CD4-positive, alpha-beta memory T cell (primary cell): ENCODE results near the gene CHST15. TPM values are rescaled to one million over a fixed set of nuclear protein-coding genes. Genes with fewer than 3 reads are reported as not detected.

ENCODE experiments used
- CTCF ChIA-PET: fragments of 350-600 bp; sonication (Branson Sonifier 250); formaldehyde crosslinking; loops from one replicate; lab custom pipeline; 2021; ENCODE audit warnings: inconsistent platforms; ENCODE audit not compliant: partially characterized antibody; lab: Charles Lee
- POLR2A ChIA-PET: fragments of 350-600 bp; sonication (Branson Sonifier 250); formaldehyde crosslinking; loops from one replicate; lab custom pipeline; 2021; ENCODE audit not compliant: partially characterized antibody; lab: Charles Lee
- DNase-seq, 5 donors: peaks; one replicate each; pipeline versions ENCODE4 v3.0.0 to v3.0.0-alpha.2; 2020 to 2022; ENCODE audit warnings: mixed read lengths in 1 of 5
- H3K27ac ChIP-seq: one replicate; pipeline ENCODE4 v1.7.0; 2013; ENCODE audit warnings: low read depth, low read length
- H3K27me3 ChIP-seq: 2 replicates; pipeline ENCODE4 v1.7.0; 2013; ENCODE audit warnings: mild to moderate bottlenecking, low read length, moderate library complexity; ENCODE audit not compliant: insufficient read depth
- H3K36me3 ChIP-seq: 2 replicates; pipeline ENCODE4 v1.7.0; 2013; ENCODE audit warnings: mild to moderate bottlenecking, low read length, moderate library complexity; ENCODE audit not compliant: insufficient read depth
- H3K4me1 ChIP-seq: 2 replicates; pipeline ENCODE4 v1.7.0; 2013; ENCODE audit warnings: mild to moderate bottlenecking, low read length, moderate library complexity; ENCODE audit not compliant: insufficient read depth
- H3K4me3 ChIP-seq, 2 donors: one replicate each; pipeline ENCODE4 v1.7.0; 2013; ENCODE audit warnings: low read length in 2 of 2, mild to moderate bottlenecking in 1 of 2
- H3K9me3 ChIP-seq, 2 donors: one replicate each; pipeline ENCODE4 v1.7.0; 2013; ENCODE audit warnings: low read length in 2 of 2, control low read depth in 1 of 2; ENCODE audit not compliant: control insufficient read depth in 1 of 2
- H3K27ac Mint-ChIP-seq, 7 donors: one replicate each; pipeline ENCODE4 v1.8.0; 2020 to 2021; ENCODE audit warnings: mixed read lengths in 7 of 7, mild to moderate bottlenecking in 6 of 7, inconsistent platforms in 3 of 7, moderate library complexity in 3 of 7
- H3K27me3 Mint-ChIP-seq, 2 donors: one replicate each; pipeline ENCODE4 v1.8.0; 2020 to 2021; ENCODE audit warnings: mixed read lengths in 2 of 2
- H3K36me3 Mint-ChIP-seq, 2 donors: one replicate each; pipeline ENCODE4 v1.8.0; 2020 to 2021; ENCODE audit warnings: mixed read lengths in 2 of 2, inconsistent platforms in 1 of 2, mild to moderate bottlenecking in 1 of 2
- H3K4me1 Mint-ChIP-seq, 4 donors: one replicate each; pipeline ENCODE4 v1.8.0; 2020 to 2021; ENCODE audit warnings: mixed read lengths in 4 of 4, mild to moderate bottlenecking in 1 of 4
- H3K4me3 Mint-ChIP-seq, 8 donors: one replicate each; pipeline ENCODE4 v1.8.0; 2020 to 2021; ENCODE audit warnings: mixed read lengths in 8 of 8, mild to moderate bottlenecking in 7 of 8, moderate library complexity in 6 of 8, inconsistent platforms in 3 of 8
- H3K9me3 Mint-ChIP-seq, 8 donors: one replicate each; pipeline ENCODE4 v1.8.0; 2020 to 2021; ENCODE audit warnings: mixed read lengths in 8 of 8, mild to moderate bottlenecking in 5 of 8, inconsistent platforms in 3 of 8, moderate library complexity in 1 of 8
- intact Hi-C: fragments of 100-400 bp; cut with micrococcal nuclease; formaldehyde crosslinking; loops from one replicate; pipeline ENCODE4 v1.15.1; 2023
- polyA plus RNA-seq, 2 donors: library from polyadenylated mRNA; unstranded; fragments of 300-500 nt; fragmentation: Illumina TruSeq; gene quantifications; one replicate each; pipeline ENCODE4 v1.2.3, GENCODE V29; 2021
- total RNA-seq, 2 experiments: library from RNA; stranded (reverse); gene quantifications; one replicate each; pipeline ENCODE4 v1.2.3, GENCODE V29; 2021

Gene CHST15
- total and polyA plus RNA-seq, 4 experiments from 2014 or later = 0.13 to 1.2 (median 0.67) TPM; not detected in 1

- Histone ChIP-seq H3K36me3 (no peaks in the 10 kb centered on the region), H3K4me3 (no peak overlapping the region), H3K9me3 (no peaks in the 10 kb centered on the region), H3K27ac (no peak overlapping the region), H3K27me3 (no peaks in the 10 kb centered on the region), H3K4me1 (no peaks in the 10 kb centered on the region)
- CTCF ChIA-PET = interaction anchor here (1.7 to 2.0 kb wide), 1 partner anchor 388 kb away, joined by 8 to 13 read pairs; no protein-coding TSS in a partner anchor
- peaks cover 0 to 20% of the 10 kb centered on the region in 2 donors for H3K27me3 Mint-ChIP-seq
- DNase-seq = no peak
- intact Hi-C loops = no loop called here
- no peaks in the 10 kb centered on the region for H3K36me3 Mint-ChIP-seq
- peaks cover 0 to 2% (median 0%) of the 10 kb centered on the region in 8 donors for H3K9me3 Mint-ChIP-seq
- H3K27ac Mint-ChIP-seq = peak overlapping the region in 1 of 7 donors; percentile 16
- H3K4me1 Mint-ChIP-seq = no peaks in the 10 kb centered on the region
- H3K4me3 Mint-ChIP-seq = no peak overlapping the region
- POLR2A ChIA-PET = no interaction called here
These were observed 91.8 kb downstream of the CHST15 start for GRCh38 chr10:124001391-124002148.

- Histone ChIP-seq H3K4me3 (no peak overlapping the region), H3K27me3 (no peaks in the 10 kb centered on the region), H3K36me3 (no peaks in the 10 kb centered on the region), H3K27ac (no peak overlapping the region), H3K4me1 (no peaks in the 10 kb centered on the region), H3K9me3 (no peaks in the 10 kb centered on the region)
- DNase-seq = no peak
- Mint-ChIP-seq H3K27ac (no peak overlapping the region), H3K27me3 (peaks cover 4 to 23% of the 10 kb centered on the region in 2 donors), H3K4me1 (no peaks in the 10 kb centered on the region), H3K9me3 (peaks cover 0 to 2% (median 0%) of the 10 kb centered on the region in 8 donors), H3K4me3 (no peak overlapping the region), H3K36me3 (no peaks in the 10 kb centered on the region)
- ChIA-PET CTCF (interaction anchor here (1.7 kb wide), 1 partner anchor 388 kb away, joined by 8 read pairs; no protein-coding TSS in a partner anchor), POLR2A (no interaction called here)
- intact Hi-C loops = no loop called here
These were observed 92.6 kb downstream of the CHST15 start for GRCh38 chr10:124000792-124001201.

DNA sequence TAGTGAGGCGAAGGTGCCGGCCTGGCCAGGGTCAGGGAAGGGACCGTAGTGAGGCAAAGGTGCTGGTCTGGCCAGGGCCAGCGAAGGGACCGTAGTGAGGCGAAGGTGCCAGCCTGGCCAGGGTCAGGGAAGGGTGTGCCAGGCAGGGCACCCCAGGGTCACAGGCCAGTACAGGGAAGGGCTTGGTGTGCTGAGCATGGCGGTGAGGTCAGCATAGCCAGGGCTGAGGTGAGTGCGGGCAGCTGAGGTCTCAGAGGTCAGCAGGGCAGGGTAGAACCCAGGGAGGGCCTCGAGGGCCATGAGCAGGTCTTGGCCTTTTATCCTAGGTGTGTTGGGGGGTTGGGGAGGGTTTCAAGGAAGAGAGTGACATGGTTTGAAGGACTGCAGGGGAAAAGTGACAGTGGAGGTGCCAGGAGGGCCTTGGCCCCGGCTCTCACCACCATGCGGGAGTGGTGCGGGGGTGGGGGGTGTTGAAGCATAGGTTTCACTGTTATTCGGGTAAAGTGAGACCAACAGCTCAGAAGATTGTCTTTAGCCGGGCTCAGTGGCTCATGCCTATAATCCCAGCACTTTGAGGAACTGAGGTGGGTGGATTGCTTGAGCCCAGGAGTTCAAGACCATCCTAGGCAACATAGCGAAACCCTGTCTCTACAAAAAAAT, 93.3 kb downstream of the CHST15 start:
- no peak overlapping the region for H3K27ac Mint-ChIP-seq
- peaks cover 3% of the 10 kb centered on the region for H3K4me1 ChIP-seq
- no peaks in the 10 kb centered on the region for H3K27me3 ChIP-seq
- ChIA-PET POLR2A (no interaction called here), CTCF (interaction anchor here (1.7 kb wide), 1 partner anchor 389 kb away, joined by 8 read pairs; no protein-coding TSS in a partner anchor)
- H3K27ac ChIP-seq = no peak overlapping the region
- no peak overlapping the region for H3K4me3 Mint-ChIP-seq
- H3K4me1 Mint-ChIP-seq = peaks cover 0 to 7% (median 3%) of the 10 kb centered on the region in 4 donors
- intact Hi-C loops = no loop called here
- no peak overlapping the region for H3K4me3 ChIP-seq
- no peaks in the 10 kb centered on the region for H3K36me3 Mint-ChIP-seq
- peaks cover 4 to 26% of the 10 kb centered on the region in 2 donors for H3K27me3 Mint-ChIP-seq
- H3K36me3 ChIP-seq = no peaks in the 10 kb centered on the region
- no peak for DNase-seq
- H3K9me3 ChIP-seq = no peaks in the 10 kb centered on the region
- H3K9me3 Mint-ChIP-seq = peaks cover 0 to 2% (median 0%) of the 10 kb centered on the region in 8 donors

DNA sequence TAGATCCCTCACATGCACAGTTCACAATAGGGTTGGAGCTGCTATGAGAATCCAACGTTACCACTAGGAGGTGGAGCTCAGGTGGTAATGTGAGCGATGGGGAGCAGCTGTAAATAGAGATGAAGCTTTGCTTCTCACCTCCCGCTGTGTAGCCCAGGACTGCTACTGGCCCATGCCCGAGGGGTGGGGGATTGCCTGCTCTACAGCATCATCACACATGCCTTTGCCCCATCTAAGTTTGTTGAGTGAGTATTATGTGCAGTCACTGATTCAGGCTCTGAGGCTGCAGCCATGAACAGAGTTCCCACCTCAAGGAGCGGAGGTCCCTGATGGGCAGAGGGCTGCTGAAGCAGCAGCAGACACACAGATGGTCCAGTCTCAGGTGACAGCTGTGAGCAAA, 94.1 kb downstream of the CHST15 start:
- Histone ChIP-seq H3K36me3 (no peaks in the 10 kb centered on the region), H3K27me3 (peaks cover 3% of the 10 kb centered on the region), H3K27ac (no peak overlapping the region), H3K4me3 (no peak overlapping the region), H3K9me3 (no peaks in the 10 kb centered on the region), H3K4me1 (peaks cover 11% of the 10 kb centered on the region)
- peaks cover 0 to 2% (median 0%) of the 10 kb centered on the region in 8 donors for H3K9me3 Mint-ChIP-seq
- no peak overlapping the region for H3K4me3 Mint-ChIP-seq
- DNase-seq = no peak
- no peak overlapping the region for H3K27ac Mint-ChIP-seq
- no peaks in the 10 kb centered on the region for H3K36me3 Mint-ChIP-seq
- H3K4me1 Mint-ChIP-seq = peaks cover 2 to 11% (median 8%) of the 10 kb centered on the region in 4 donors
- intact Hi-C loops = no loop called here
- POLR2A ChIA-PET = no interaction called here
- H3K27me3 Mint-ChIP-seq = peaks cover 5 to 33% of the 10 kb centered on the region in 2 donors
- CTCF ChIA-PET = interaction anchor here (7.6 kb wide), 1 partner anchor 391 kb away, joined by 296 read pairs; no protein-coding TSS in a partner anchor

GRCh38 chr10:123998197-123999141, 94.9 kb downstream of the CHST15 start:
- Mint-ChIP-seq H3K27me3 (peaks cover 13 to 38% of the 10 kb centered on the region in 2 donors), H3K27ac (no peak overlapping the region), H3K36me3 (no peaks in the 10 kb centered on the region), H3K9me3 (peaks cover 0 to 2% (median 0%) of the 10 kb centered on the region in 8 donors), H3K4me3 (no peak overlapping the region), H3K4me1 (peaks cover 2 to 16% (median 8%) of the 10 kb centered on the region in 4 donors)
- intact Hi-C loops = no loop called here
- no peaks in the 10 kb centered on the region for H3K36me3 ChIP-seq
- no peak for DNase-seq
- H3K27ac ChIP-seq = no peak overlapping the region
- H3K9me3 ChIP-seq = no peaks in the 10 kb centered on the region
- CTCF ChIA-PET = interaction anchor here (7.6 kb wide), 1 partner anchor 392 kb away, joined by 296 read pairs; no protein-coding TSS in a partner anchor
- POLR2A ChIA-PET = no interaction called here
- H3K4me1 ChIP-seq = peaks cover 14% of the 10 kb centered on the region
- no peak overlapping the region for H3K4me3 ChIP-seq
- peaks cover 9% of the 10 kb centered on the region for H3K27me3 ChIP-seq

DNA sequence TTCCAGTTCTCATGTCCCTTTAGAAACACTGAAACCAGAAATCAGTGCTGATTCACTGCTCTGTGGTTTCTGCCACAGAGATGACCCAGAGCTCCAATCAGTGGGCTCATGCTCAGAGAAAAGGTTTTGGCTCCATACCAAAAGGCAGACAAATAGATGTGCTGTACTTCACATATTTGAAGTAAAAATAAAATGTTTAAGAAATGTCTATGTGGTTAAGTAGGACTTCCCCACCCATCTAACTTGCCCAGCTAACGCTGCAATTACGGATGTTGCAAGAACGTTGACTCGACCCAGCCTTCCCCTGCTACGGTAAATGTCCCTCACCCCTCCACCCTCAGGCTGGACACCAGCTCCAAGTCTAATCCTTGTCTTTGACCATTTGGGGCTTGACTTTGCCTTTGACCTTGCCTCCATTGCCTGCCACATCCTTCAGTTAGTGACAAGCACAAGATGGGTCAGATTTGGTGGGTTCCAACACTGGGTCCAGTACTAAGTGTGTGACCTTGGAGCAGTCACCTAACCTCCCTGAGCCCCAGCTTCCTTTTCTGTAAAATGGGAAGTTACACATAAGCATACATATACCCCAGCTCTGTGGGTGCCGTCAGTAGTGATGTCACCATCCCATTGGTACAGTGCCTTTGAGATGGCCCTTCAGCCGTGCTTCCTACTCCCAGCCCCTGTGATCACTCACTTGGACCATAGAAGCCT, 95.8 kb downstream of the CHST15 start:
- H3K27ac ChIP-seq = no peak overlapping the region
- DNase-seq = no peak
- intact Hi-C loops = no loop called here
- Mint-ChIP-seq H3K4me3 (no peak overlapping the region), H3K27ac (peak overlapping the region in 1 of 7 donors; percentile 34), H3K9me3 (peaks cover 0 to 2% (median 0%) of the 10 kb centered on the region in 8 donors), H3K36me3 (no peaks in the 10 kb centered on the region), H3K27me3 (peaks cover 18 to 45% of the 10 kb centered on the region in 2 donors), H3K4me1 (peaks cover 3 to 16% (median 8%) of the 10 kb centered on the region in 4 donors)
- no peaks in the 10 kb centered on the region for H3K9me3 ChIP-seq
- H3K4me1 ChIP-seq = peaks cover 14% of the 10 kb centered on the region
- H3K36me3 ChIP-seq = no peaks in the 10 kb centered on the region
- peaks cover 9% of the 10 kb centered on the region for H3K27me3 ChIP-seq
- POLR2A ChIA-PET = no interaction called here
- no peak overlapping the region for H3K4me3 ChIP-seq
- CTCF ChIA-PET = interaction anchor here (1.4 to 7.6 kb wide), 3 partner anchors 376 to 400 kb away, joined by 3 to 296 read pairs (median 31); no protein-coding TSS in a partner anchor
